ENCODE results near the gene SDF2L1.

DNA sequence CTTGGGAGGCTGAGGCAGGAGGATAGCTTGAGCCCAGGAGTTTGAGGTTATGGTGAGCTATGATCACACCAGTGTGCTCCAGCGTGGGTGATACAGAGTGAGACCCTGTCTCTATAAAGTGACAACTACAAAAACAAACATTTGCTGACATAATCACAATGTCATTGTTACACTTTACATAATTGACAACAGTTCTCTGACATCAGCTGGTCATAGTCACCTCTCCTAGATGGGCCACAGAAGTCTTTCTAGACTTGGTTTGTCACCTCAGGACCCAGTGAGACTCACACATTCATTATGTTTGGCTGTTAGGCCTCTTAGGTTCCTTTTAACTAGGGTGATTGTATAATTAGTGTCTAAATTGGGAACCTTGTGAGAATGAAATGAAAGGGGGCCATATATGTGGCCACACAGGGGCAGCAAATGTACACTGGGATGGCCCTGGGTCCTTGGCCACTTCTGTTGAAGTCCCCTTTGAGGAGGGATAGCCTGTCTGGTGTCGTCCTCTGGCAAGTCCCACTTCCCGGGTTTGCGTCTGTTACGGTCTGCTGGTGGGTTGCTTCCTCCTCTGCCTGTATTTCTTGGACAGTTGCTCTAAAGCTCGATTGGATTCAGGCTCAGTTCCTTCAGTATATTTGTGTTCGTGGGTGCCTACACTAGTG, 17.9 kb downstream of the SDF2L1 start:
- TF ChIP-seq ZNF699 (CRISPR knock-in tag; IDR thresholded peaks at IDR 0.05; ENCODE audit: insufficient replicate concordance) (no peak), CHD1 (IDR thresholded peaks at IDR 0.05; ENCODE audit: low read length) (no peak), POLR2AphosphoS5 (IDR thresholded peaks at IDR 0.05; ENCODE audit: control insufficient read depth, insufficient read depth, low read depth, low read length) (no peak), E2F1 (CRISPR knock-in tag; IDR thresholded peaks at IDR 0.05) (no peak), CHCHD3 (CRISPR knock-in tag; IDR thresholded peaks at IDR 0.05) (no peak), MLX (CRISPR knock-in tag; conservative IDR thresholded peaks at IDR 0.05) (no peak; a peak in 1 of 4 replicates)
- TF ChIP-seq, protein P1, sequence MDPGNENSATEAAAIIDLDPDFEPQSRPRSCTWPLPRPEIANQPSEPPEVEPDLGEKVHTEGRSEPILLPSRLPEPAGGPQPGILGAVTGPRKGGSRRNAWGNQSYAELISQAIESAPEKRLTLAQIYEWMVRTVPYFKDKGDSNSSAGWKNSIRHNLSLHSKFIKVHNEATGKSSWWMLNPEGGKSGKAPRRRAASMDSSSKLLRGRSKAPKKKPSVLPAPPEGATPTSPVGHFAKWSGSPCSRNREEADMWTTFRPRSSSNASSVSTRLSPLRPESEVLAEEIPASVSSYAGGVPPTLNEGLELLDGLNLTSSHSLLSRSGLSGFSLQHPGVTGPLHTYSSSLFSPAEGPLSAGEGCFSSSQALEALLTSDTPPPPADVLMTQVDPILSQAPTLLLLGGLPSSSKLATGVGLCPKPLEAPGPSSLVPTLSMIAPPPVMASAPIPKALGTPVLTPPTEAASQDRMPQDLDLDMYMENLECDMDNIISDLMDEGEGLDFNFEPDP (CRISPR knock-in tag; IDR thresholded peaks at IDR 0.05): no peak
- TF ChIP-seq, protein P2, sequence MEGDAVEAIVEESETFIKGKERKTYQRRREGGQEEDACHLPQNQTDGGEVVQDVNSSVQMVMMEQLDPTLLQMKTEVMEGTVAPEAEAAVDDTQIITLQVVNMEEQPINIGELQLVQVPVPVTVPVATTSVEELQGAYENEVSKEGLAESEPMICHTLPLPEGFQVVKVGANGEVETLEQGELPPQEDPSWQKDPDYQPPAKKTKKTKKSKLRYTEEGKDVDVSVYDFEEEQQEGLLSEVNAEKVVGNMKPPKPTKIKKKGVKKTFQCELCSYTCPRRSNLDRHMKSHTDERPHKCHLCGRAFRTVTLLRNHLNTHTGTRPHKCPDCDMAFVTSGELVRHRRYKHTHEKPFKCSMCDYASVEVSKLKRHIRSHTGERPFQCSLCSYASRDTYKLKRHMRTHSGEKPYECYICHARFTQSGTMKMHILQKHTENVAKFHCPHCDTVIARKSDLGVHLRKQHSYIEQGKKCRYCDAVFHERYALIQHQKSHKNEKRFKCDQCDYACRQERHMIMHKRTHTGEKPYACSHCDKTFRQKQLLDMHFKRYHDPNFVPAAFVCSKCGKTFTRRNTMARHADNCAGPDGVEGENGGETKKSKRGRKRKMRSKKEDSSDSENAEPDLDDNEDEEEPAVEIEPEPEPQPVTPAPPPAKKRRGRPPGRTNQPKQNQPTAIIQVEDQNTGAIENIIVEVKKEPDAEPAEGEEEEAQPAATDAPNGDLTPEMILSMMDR (IDR thresholded peaks at IDR 0.05 in 2 of 3, conservative IDR thresholded peaks at IDR 0.05 in 1 of 3; ENCODE audit: insufficient read depth in 2 of 3, low read depth in 1 of 3, low read length in 3 of 3): peak in 2 of 3 experiments; percentile 76 to 80; a peak in 4 of 6 replicates
- TF ChIP-seq, protein P3, sequence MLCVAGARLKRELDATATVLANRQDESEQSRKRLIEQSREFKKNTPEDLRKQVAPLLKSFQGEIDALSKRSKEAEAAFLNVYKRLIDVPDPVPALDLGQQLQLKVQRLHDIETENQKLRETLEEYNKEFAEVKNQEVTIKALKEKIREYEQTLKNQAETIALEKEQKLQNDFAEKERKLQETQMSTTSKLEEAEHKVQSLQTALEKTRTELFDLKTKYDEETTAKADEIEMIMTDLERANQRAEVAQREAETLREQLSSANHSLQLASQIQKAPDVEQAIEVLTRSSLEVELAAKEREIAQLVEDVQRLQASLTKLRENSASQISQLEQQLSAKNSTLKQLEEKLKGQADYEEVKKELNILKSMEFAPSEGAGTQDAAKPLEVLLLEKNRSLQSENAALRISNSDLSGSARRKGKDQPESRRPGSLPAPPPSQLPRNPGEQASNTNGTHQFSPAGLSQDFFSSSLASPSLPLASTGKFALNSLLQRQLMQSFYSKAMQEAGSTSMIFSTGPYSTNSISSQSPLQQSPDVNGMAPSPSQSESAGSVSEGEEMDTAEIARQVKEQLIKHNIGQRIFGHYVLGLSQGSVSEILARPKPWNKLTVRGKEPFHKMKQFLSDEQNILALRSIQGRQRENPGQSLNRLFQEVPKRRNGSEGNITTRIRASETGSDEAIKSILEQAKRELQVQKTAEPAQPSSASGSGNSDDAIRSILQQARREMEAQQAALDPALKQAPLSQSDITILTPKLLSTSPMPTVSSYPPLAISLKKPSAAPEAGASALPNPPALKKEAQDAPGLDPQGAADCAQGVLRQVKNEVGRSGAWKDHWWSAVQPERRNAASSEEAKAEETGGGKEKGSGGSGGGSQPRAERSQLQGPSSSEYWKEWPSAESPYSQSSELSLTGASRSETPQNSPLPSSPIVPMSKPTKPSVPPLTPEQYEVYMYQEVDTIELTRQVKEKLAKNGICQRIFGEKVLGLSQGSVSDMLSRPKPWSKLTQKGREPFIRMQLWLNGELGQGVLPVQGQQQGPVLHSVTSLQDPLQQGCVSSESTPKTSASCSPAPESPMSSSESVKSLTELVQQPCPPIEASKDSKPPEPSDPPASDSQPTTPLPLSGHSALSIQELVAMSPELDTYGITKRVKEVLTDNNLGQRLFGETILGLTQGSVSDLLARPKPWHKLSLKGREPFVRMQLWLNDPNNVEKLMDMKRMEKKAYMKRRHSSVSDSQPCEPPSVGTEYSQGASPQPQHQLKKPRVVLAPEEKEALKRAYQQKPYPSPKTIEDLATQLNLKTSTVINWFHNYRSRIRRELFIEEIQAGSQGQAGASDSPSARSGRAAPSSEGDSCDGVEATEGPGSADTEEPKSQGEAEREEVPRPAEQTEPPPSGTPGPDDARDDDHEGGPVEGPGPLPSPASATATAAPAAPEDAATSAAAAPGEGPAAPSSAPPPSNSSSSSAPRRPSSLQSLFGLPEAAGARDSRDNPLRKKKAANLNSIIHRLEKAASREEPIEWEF (CRISPR knock-in tag; IDR thresholded peaks at IDR 0.05): no peak
